HepG2 (cell line): ENCODE measurements around the gene LRRC45. TPM values are rescaled to one million over a fixed set of nuclear protein-coding genes. Genes with fewer than 3 reads are reported as not detected.
A peak's percentile ranks its signal among the peaks of the same experiment; 100 is the strongest.

Experiments used
- JARID2 ChIP-seq: sonication (generic); formaldehyde crosslinking; IDR thresholded peaks from 2 replicates; pipeline ENCODE4 v1.8.1; 2023; ENCODE audit warnings: missing genetic modification reagents, inconsistent platforms; ENCODE audit not compliant: insufficient replicate concordance
- NFIB ChIP-seq: sonication (generic); formaldehyde crosslinking; IDR thresholded peaks from 2 replicates; pipeline ENCODE4 v1.9.0; 2021; ENCODE audit warnings: missing genetic modification reagents, mild to moderate bottlenecking, borderline replicate concordance
- RXRA ChIP-seq: sonication (generic); formaldehyde crosslinking; IDR thresholded peaks from 2 replicates; pipeline ENCODE4 v1.5.1; 2020; ENCODE audit warnings: missing genetic modification reagents
- STAG1 ChIP-seq: sonication (generic); formaldehyde crosslinking; IDR thresholded peaks from 2 replicates; pipeline ENCODE4 v1.4.0; 2020; ENCODE audit warnings: missing genetic modification reagents
- YEATS2 ChIP-seq: sonication (generic); formaldehyde crosslinking; IDR thresholded peaks from 2 replicates; pipeline ENCODE4 v1.4.0; 2020; ENCODE audit warnings: missing genetic modification reagents, borderline replicate concordance
- ZBTB1 ChIP-seq: sonication (generic); formaldehyde crosslinking; IDR thresholded peaks from 2 replicates; pipeline ENCODE4 v1.4.0; 2020; ENCODE audit warnings: missing genetic modification reagents, borderline replicate concordance
- ZFX ChIP-seq: sonication (generic); formaldehyde crosslinking; IDR thresholded peaks from 2 replicates; pipeline ENCODE4 v1.4.0; 2020; ENCODE audit warnings: mild to moderate bottlenecking, low read depth, missing genetic modification reagents, moderate library complexity
- ZNF382 ChIP-seq: sonication (generic); formaldehyde crosslinking; IDR thresholded peaks from 2 replicates; pipeline ENCODE4 v1.5.0; 2020; ENCODE audit warnings: missing genetic modification reagents, mild to moderate bottlenecking, borderline replicate concordance
- ZNF562 ChIP-seq: sonication (generic); formaldehyde crosslinking; IDR thresholded peaks from 2 replicates; pipeline ENCODE4 v1.8.0; 2022; ENCODE audit warnings: missing genetic modification reagents, borderline replicate concordance
- ZNF674 ChIP-seq: sonication (generic); formaldehyde crosslinking; IDR thresholded peaks from 2 replicates; pipeline ENCODE4 v1.5.0; 2020; ENCODE audit warnings: low read depth, mild to moderate bottlenecking, missing genetic modification reagents
- polyA plus RNA-seq, 8 experiments: library from polyadenylated mRNA; depleted of rRNA in 3 of 8; stranded (reverse) in 7 of 8; unstranded in 1 of 8; fragments of >200 nt; fragmentation: Illumina TruSeq in 4 of 8; extraction: Trizol in 4 of 8; gene quantifications; 2 replicates each; pipeline versions ENCODE4 v1.2.1 to v1.2.3, GENCODE V29; 2011 to 2016; ENCODE audit warnings: low read depth in 4 of 8, missing spikeins in 1 of 8, mixed read lengths in 1 of 8; ENCODE audit not compliant: insufficient read depth in 1 of 8
- total RNA-seq, 5 experiments: library from RNA; depleted of rRNA; stranded (reverse); fragments of >200 nt; fragmentation: Illumina TruSeq; extraction: Trizol; gene quantifications; 2 replicates each; pipeline ENCODE4 v1.2.3, GENCODE V29; 2016; ENCODE audit warnings: low read depth in 1 of 5
- TF ChIP-seq, protein P1 (sequence below): sonication (generic); formaldehyde crosslinking; IDR thresholded peaks from 2 replicates; pipeline ENCODE4 v1.8.1; 2022; ENCODE audit warnings: mild to moderate bottlenecking, missing genetic modification reagents
- TF ChIP-seq, protein P2 (sequence below): fragments of 450-650 bp; IDR thresholded peaks from 2 replicates; pipeline ENCODE4 v1.6.1; 2017; ENCODE audit warnings: mild to moderate bottlenecking
- TF ChIP-seq, protein P3 (sequence below): sonication (generic); formaldehyde crosslinking; IDR thresholded peaks from 2 replicates; pipeline ENCODE4 v1.5.0; 2020; ENCODE audit warnings: missing genetic modification reagents
- TF ChIP-seq, protein P4 (sequence below): sonication (generic); formaldehyde crosslinking; IDR thresholded peaks from 2 replicates; pipeline ENCODE4 v1.4.0; 2020; ENCODE audit warnings: missing genetic modification reagents
- TF ChIP-seq, protein P5 (sequence below): sonication (generic); formaldehyde crosslinking; conservative IDR thresholded peaks from 2 replicates; pipeline ENCODE4 v1.4.0; 2020; ENCODE audit warnings: missing genetic modification reagents
- TF ChIP-seq, protein P6 (sequence below): IDR thresholded peaks from 2 replicates; pipeline ENCODE4 v1.6.1; 2016; ENCODE audit warnings: missing compliant biosample characterization, missing genetic modification reagents, borderline replicate concordance

Gene LRRC45
- total and polyA plus RNA-seq, 2 of the 13 experiments (the other 11 are each of a cell fraction or from before 2014, with no cell fraction given): 11.6 to 48.1 TPM

DNA sequence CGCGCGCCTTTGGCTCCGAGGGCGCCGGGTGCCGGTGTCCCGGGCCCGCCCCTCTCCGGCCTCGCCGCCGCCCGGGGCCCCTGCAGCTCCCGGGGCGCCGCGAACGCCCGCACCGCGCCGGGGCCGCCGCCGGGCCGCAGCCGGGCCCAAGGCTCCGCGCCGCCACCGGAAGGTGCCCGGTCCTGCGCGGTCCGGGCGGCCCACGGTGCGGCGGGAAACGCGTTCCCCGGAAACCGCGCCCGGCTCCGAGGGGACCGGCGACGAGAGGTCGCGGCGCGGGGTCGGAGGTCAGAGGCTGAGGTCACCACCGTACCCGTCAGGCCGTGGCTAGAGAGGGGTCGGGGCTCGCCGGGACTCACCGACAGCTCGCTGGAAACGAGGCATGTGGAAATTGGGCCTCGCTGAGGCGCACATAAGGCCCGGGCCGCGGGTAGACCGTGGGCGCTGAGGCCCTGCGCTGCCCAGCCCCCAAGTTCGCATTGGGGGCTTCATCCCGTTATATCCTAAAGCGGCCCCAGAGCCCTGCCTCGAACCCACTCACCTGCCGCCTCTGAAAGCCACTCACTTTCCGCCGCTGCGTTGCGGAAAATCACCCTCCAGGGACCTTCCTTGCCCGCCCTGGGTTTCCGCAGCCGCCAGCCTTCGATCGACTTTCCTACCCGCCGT is 42.7 kb downstream of the LRRC45 start, which contains the start of gene DUS1L (continued):
- TF ChIP-seq, protein P1, sequence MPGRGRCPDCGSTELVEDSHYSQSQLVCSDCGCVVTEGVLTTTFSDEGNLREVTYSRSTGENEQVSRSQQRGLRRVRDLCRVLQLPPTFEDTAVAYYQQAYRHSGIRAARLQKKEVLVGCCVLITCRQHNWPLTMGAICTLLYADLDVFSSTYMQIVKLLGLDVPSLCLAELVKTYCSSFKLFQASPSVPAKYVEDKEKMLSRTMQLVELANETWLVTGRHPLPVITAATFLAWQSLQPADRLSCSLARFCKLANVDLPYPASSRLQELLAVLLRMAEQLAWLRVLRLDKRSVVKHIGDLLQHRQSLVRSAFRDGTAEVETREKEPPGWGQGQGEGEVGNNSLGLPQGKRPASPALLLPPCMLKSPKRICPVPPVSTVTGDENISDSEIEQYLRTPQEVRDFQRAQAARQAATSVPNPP (CRISPR knock-in tag): no peak
- TF ChIP-seq RXRA (peak; percentile 94), ZBTB1 (CRISPR knock-in tag) (0 out of 2 replicates have a peak, but pooled peaks have one; percentile 39), ZNF674 (CRISPR knock-in tag) (0 out of 2 replicates have a peak, but pooled peaks have one; percentile 70), NFIB (CRISPR knock-in tag) (no peak), JARID2 (peak; percentile 61), ZNF382 (CRISPR knock-in tag) (no peak), STAG1 (CRISPR knock-in tag) (peak; percentile 23; the same call in 1 of the 2 replicates), ZFX (CRISPR knock-in tag) (peak; percentile 96), ZNF562 (CRISPR knock-in tag) (no peak; the same call in 1 of the 2 replicates), YEATS2 (peak; percentile 94)
- TF ChIP-seq, protein P2, sequence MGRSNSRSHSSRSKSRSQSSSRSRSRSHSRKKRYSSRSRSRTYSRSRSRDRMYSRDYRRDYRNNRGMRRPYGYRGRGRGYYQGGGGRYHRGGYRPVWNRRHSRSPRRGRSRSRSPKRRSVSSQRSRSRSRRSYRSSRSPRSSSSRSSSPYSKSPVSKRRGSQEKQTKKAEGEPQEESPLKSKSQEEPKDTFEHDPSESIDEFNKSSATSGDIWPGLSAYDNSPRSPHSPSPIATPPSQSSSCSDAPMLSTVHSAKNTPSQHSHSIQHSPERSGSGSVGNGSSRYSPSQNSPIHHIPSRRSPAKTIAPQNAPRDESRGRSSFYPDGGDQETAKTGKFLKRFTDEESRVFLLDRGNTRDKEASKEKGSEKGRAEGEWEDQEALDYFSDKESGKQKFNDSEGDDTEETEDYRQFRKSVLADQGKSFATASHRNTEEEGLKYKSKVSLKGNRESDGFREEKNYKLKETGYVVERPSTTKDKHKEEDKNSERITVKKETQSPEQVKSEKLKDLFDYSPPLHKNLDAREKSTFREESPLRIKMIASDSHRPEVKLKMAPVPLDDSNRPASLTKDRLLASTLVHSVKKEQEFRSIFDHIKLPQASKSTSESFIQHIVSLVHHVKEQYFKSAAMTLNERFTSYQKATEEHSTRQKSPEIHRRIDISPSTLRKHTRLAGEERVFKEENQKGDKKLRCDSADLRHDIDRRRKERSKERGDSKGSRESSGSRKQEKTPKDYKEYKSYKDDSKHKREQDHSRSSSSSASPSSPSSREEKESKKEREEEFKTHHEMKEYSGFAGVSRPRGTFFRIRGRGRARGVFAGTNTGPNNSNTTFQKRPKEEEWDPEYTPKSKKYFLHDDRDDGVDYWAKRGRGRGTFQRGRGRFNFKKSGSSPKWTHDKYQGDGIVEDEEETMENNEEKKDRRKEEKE: no peak
- TF ChIP-seq, protein P3, sequence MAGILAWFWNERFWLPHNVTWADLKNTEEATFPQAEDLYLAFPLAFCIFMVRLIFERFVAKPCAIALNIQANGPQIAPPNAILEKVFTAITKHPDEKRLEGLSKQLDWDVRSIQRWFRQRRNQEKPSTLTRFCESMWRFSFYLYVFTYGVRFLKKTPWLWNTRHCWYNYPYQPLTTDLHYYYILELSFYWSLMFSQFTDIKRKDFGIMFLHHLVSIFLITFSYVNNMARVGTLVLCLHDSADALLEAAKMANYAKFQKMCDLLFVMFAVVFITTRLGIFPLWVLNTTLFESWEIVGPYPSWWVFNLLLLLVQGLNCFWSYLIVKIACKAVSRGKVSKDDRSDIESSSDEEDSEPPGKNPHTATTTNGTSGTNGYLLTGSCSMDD (CRISPR knock-in tag): peak; percentile 72; the same call in 1 of the 2 replicates
- TF ChIP-seq, protein P4, sequence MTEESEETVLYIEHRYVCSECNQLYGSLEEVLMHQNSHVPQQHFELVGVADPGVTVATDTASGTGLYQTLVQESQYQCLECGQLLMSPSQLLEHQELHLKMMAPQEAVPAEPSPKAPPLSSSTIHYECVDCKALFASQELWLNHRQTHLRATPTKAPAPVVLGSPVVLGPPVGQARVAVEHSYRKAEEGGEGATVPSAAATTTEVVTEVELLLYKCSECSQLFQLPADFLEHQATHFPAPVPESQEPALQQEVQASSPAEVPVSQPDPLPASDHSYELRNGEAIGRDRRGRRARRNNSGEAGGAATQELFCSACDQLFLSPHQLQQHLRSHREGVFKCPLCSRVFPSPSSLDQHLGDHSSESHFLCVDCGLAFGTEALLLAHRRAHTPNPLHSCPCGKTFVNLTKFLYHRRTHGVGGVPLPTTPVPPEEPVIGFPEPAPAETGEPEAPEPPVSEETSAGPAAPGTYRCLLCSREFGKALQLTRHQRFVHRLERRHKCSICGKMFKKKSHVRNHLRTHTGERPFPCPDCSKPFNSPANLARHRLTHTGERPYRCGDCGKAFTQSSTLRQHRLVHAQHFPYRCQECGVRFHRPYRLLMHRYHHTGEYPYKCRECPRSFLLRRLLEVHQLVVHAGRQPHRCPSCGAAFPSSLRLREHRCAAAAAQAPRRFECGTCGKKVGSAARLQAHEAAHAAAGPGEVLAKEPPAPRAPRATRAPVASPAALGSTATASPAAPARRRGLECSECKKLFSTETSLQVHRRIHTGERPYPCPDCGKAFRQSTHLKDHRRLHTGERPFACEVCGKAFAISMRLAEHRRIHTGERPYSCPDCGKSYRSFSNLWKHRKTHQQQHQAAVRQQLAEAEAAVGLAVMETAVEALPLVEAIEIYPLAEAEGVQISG (CRISPR knock-in tag): peak; percentile 96
- TF ChIP-seq, protein P5, sequence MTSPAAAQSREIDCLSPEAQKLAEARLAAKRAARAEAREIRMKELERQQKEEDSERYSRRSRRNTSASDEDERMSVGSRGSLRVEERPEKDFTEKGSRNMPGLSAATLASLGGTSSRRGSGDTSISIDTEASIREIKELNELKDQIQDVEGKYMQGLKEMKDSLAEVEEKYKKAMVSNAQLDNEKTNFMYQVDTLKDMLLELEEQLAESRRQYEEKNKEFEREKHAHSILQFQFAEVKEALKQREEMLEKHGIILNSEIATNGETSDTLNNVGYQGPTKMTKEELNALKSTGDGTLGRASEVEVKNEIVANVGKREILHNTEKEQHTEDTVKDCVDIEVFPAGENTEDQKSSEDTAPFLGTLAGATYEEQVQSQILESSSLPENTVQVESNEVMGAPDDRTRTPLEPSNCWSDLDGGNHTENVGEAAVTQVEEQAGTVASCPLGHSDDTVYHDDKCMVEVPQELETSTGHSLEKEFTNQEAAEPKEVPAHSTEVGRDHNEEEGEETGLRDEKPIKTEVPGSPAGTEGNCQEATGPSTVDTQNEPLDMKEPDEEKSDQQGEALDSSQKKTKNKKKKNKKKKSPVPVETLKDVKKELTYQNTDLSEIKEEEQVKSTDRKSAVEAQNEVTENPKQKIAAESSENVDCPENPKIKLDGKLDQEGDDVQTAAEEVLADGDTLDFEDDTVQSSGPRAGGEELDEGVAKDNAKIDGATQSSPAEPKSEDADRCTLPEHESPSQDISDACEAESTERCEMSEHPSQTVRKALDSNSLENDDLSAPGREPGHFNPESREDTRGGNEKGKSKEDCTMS: peak; percentile 57; the same call in 1 of the 2 replicates
- TF ChIP-seq, protein P6, sequence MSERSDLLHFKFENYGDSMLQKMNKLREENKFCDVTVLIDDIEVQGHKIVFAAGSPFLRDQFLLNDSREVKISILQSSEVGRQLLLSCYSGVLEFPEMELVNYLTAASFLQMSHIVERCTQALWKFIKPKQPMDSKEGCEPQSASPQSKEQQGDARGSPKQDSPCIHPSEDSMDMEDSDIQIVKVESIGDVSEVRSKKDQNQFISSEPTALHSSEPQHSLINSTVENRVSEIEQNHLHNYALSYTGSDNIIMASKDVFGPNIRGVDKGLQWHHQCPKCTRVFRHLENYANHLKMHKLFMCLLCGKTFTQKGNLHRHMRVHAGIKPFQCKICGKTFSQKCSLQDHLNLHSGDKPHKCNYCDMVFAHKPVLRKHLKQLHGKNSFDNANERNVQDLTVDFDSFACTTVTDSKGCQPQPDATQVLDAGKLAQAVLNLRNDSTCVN (CRISPR knock-in tag): peak; percentile 76; the same call in 1 of the 2 replicates
